ENCODE results near the gene MAP7D3. TPM values are rescaled to one million over a fixed set of nuclear protein-coding genes. Genes with fewer than 3 reads are reported as not detected.
"Not testable (repeated sequence)": the region's sequence is repeated elsewhere in the genome, so short reads cannot be mapped to it uniquely, and the experiment has no call there.

MAP7D3 gene
- polyA plus RNA-seq, 1 experiment = 15.7 TPM

GRCh38 chrX:136168929-136169735 is 82.1 kb downstream of the MAP7D3 start:
- H3K36me3 ChIP-seq (ENCODE audit: control insufficient read depth, insufficient read depth, low read length) = no peaks in the 10 kb centered on the region
- no peaks in the 10 kb centered on the region for H3K27me3 ChIP-seq (ENCODE audit: control insufficient read depth, insufficient read depth, low read length)
- peak; percentile 91 for DNase-seq (ENCODE audit: low read depth)
- ChIA-PET POLR2A (interaction anchor here (0.5 to 1.3 kb wide), 3 partner anchors 27 to 44 kb away, joined by 3 to 9 read pairs (median 6); no protein-coding TSS in a partner anchor), CTCF (interaction anchor here (1.0 to 2.6 kb wide), 5 partner anchors 27 to 526 kb away, joined by 3 to 17 read pairs (median 7); no protein-coding TSS in a partner anchor)
- TF ChIP-seq CTCF (IDR thresholded peaks at IDR 0.05; ENCODE audit: insufficient read depth, low read depth, low read length) = no peak
- H3K4me3 ChIP-seq (ENCODE audit: low read depth, low read length) = no peak overlapping the region

DNA sequence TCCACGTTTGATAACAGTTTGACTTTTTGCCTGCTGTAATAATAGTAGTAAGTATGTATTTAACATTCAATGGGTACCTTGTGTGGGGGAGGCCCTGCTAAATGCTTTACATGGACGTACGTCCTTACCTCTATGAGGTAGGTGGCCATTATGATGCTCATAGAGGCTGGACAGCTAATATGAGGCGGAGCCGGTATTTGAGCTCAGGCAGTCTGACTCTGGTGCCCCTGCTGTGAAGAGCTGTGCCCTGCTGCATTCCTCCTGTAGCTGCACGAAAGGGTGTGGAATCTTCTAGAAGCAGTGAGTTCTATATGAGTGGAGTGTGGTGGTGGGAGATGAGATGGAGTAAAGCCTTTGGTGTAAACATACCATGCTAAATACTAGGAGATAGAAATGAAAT is 83.2 kb downstream of the MAP7D3 start:
- DNase-seq (ENCODE audit: low read depth); H3K27me3 ChIP-seq (ENCODE audit: control insufficient read depth, insufficient read depth, low read length); H3K36me3 ChIP-seq (ENCODE audit: control insufficient read depth, insufficient read depth, low read length); H3K4me3 ChIP-seq (ENCODE audit: low read depth, low read length): not testable (repeated sequence)
- CTCF ChIA-PET = interaction anchor here (3.0 kb wide), 1 partner anchor 139 kb away, joined by 34 read pairs; no protein-coding TSS in a partner anchor
- POLR2A ChIA-PET = interaction anchor here (0.6 kb wide), 1 partner anchor 713 kb away, joined by 3 read pairs; the partner anchor contains the start of gene RBMX

DNA sequence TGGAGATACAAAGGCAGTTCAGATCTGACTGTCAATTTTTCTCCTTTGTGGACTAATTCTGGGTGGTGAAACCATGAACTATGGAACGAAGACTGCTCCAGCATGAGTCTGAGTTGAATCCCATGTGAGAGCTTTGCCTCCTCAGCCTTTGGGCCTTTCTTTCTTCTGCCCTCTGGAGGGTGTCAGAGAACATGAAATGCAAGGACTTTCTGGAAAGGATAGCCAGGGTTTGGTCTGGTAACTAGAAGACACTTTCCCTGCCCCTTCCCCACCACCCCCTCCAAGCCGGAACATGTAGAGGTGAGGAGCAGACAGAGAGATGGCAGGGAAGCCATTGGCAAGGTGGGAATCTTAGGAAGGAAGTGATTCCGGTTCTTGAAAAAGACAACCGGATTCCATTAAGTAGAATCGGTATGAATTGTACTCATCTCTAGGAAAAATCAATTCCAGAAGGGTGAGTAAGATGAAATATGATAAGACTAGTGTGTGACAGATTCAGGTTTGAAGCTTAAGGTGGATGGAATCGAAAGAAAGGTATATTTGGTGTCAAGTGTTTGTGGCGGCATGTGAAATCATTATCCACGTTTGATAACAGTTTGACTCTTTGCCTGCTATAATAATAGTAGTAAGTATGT is 84.9 kb downstream of the MAP7D3 start:
- CTCF ChIA-PET = interaction anchor here (0.5 to 3.0 kb wide), 14 partner anchors 10 to 415 kb away, joined by 3 to 34 read pairs (median 5); no protein-coding TSS in a partner anchor
- H3K4me3 ChIP-seq (ENCODE audit: low read depth, low read length) = no peak overlapping the region
- no peaks in the 10 kb centered on the region for H3K27me3 ChIP-seq (ENCODE audit: control insufficient read depth, insufficient read depth, low read length)
- TF ChIP-seq CTCF (IDR thresholded peaks at IDR 0.05; ENCODE audit: insufficient read depth, low read depth, low read length) = peak; percentile 52
- POLR2A ChIA-PET = no interaction called here
- DNase-seq (ENCODE audit: low read depth) = no peak
- H3K36me3 ChIP-seq (ENCODE audit: control insufficient read depth, insufficient read depth, low read length) = no peaks in the 10 kb centered on the region

DNA sequence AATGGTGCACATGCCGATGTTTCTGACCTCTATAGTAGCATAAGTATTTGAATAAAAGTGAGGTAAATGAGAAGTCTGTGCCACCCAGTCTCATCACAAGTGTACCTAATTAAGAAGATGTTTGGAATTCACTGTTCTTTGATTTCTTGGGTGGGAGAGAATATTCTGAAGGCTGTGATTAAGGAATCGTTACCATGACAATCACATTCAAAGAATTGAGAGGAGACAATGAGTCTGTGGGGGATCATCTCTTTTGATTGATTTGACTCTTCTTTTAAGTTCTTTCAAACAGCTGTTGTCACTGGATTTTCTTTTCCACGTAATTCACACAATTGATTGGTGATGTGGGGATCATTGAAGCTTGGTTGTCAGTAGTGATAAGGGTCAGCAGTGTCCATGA is 85.8 kb downstream of the MAP7D3 start:
- POLR2A ChIA-PET = no interaction called here
- no peaks in the 10 kb centered on the region for H3K36me3 ChIP-seq (ENCODE audit: control insufficient read depth, insufficient read depth, low read length)
- CTCF ChIA-PET = interaction anchor here (1.0 to 3.0 kb wide), 8 partner anchors 43 to 139 kb away, joined by 4 to 34 read pairs (median 6); no protein-coding TSS in a partner anchor
- no peak for TF ChIP-seq CTCF (IDR thresholded peaks at IDR 0.05; ENCODE audit: insufficient read depth, low read depth, low read length)
- no peak for DNase-seq (ENCODE audit: low read depth)
- H3K27me3 ChIP-seq (ENCODE audit: control insufficient read depth, insufficient read depth, low read length) = no peaks in the 10 kb centered on the region
- no peak overlapping the region for H3K4me3 ChIP-seq (ENCODE audit: low read depth, low read length)

DNA sequence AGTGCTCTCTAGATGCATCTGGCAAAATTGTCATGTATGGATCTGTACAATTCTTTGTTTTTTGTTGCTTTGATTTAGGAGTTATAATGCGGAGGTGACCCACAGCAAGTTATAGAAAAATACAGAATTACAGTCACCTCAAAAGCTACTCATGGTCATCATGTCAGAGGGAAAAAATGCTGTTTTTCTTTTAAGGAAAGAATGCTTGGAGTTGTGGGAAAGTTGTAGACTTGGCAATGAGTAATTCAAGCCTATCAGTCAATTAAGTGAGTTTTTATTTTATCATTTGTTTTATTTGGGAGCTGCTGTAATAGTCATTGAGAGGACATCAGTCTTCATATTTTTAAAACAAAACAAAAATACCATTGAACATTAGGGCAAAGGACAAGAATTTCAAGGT is 87.5 kb downstream of the MAP7D3 start:
- H3K36me3 ChIP-seq (ENCODE audit: control insufficient read depth, insufficient read depth, low read length) = no peaks in the 10 kb centered on the region
- DNase-seq (ENCODE audit: low read depth) = no peak
- TF ChIP-seq CTCF (IDR thresholded peaks at IDR 0.05; ENCODE audit: insufficient read depth, low read depth, low read length) = no peak
- no peak overlapping the region for H3K4me3 ChIP-seq (ENCODE audit: low read depth, low read length)
- ChIA-PET CTCF (interaction anchor here (0.9 to 5.0 kb wide), 11 partner anchors 9 to 177 kb away, joined by 3 to 114 read pairs (median 3); no protein-coding TSS in a partner anchor), POLR2A (no interaction called here)
- H3K27me3 ChIP-seq (ENCODE audit: control insufficient read depth, insufficient read depth, low read length) = no peaks in the 10 kb centered on the region

Other genes starting within 250 kb of the MAP7D3 start
- 1,198 and 1,251 TPM in 2 replicates for gene FHL1, start 103.9 kb downstream of the MAP7D3 start, polyA plus RNA-seq (2011; rRNA removed)
- gene ADGRG4, start 49.6 kb upstream of the MAP7D3 start, polyA plus RNA-seq (2011; rRNA removed) = 0.01 TPM in 2 replicates
- gene BRS3, start 236.5 kb upstream of the MAP7D3 start, polyA plus RNA-seq (2011; rRNA removed) = not detected in 2 replicates
- gene HTATSF1, start 246.2 kb upstream of the MAP7D3 start, polyA plus RNA-seq (2011; rRNA removed) = 0.28 and 1.1 TPM in 2 replicates